Neural cell (in vitro differentiated cells): Measurements from ENCODE around the gene TREML1.

ENCODE experiments used
- CTCF ChIP-seq: fragments of 450-650 bp; IDR thresholded peaks from 2 replicates; pipeline ENCODE4 v1.5.1; 2014; ENCODE audit warnings: antibody characterized with exemption, mild to moderate bottlenecking, moderate library complexity; ENCODE audit not compliant: poor library complexity, severe bottlenecking
- EP300 ChIP-seq: fragments of 450-650 bp; conservative IDR thresholded peaks from 2 replicates; pipeline ENCODE4 v1.6.1; 2014; ENCODE audit warnings: antibody characterized with exemption, mild to moderate bottlenecking, moderate library complexity; ENCODE audit not compliant: poor library complexity, severe bottlenecking
- EZH2 ChIP-seq: fragments of 200-600, 300-800 bp; shearing (Covaris generic), sonication (generic); IDR thresholded peaks from 2 replicates; pipeline ENCODE4 v1.6.1; 2014; ENCODE audit warnings: antibody characterized with exemption, low read length, borderline replicate concordance, mild to moderate bottlenecking; ENCODE audit not compliant: insufficient read depth, poor library complexity, severe bottlenecking
- POLR2AphosphoS5 ChIP-seq: IDR thresholded peaks from 2 replicates; pipeline ENCODE4 v1.6.1; 2012
- RAD21 ChIP-seq: fragments of 450-650 bp; conservative IDR thresholded peaks from 2 replicates; pipeline ENCODE4 v1.6.1; 2014; ENCODE audit warnings: antibody characterized with exemption, mild to moderate bottlenecking, moderate library complexity
- REST ChIP-seq: IDR thresholded peaks from 2 replicates; pipeline ENCODE4 v1.6.1; 2012; ENCODE audit warnings: borderline replicate concordance
- TAF1 ChIP-seq: IDR thresholded peaks from 2 replicates; pipeline ENCODE4 v1.6.1; 2012; ENCODE audit warnings: low read depth

GRCh38 chr6:41136911-41137310 is 17.2 kb downstream of the TREML1 start:
- TF ChIP-seq REST (no peak), EP300 (no peak), POLR2AphosphoS5 (no peak), EZH2 (no peak), CTCF (no peak), TAF1 (no peak), RAD21 (no peak)
